GM18868 (cell line): Measurements from ENCODE around the gene BOK.

Experiments
- ATAC-seq: cut with Tn5 transposase; IDR thresholded peaks from one replicate; pipeline ENCODE4 v1.9.1; 2021; ENCODE audit warnings: mild to moderate bottlenecking, moderate library complexity; ENCODE audit not compliant: unreplicated experiment

BOK gene

DNA sequence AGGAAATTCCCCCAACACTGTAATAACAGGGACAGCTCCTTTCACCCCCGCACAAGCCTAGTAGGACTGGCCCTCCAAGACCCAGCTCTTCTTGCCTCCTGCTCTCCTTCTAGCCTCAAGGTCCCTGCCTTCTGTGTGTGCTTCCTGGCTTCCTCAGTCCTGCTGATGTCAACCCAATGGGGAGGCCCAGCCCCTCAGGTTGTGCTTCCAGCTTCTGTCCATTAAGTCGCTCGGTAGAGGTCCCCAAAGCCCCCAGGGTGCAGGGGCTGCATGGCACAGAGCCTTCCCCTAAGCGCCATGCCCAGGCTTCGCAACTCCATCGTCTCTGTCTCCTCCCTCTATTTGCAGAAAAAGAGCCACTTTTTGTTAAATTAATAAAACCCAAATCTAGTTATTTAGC lies 39.0 kb downstream of the BOK start:
- no peak for ATAC-seq

DNA sequence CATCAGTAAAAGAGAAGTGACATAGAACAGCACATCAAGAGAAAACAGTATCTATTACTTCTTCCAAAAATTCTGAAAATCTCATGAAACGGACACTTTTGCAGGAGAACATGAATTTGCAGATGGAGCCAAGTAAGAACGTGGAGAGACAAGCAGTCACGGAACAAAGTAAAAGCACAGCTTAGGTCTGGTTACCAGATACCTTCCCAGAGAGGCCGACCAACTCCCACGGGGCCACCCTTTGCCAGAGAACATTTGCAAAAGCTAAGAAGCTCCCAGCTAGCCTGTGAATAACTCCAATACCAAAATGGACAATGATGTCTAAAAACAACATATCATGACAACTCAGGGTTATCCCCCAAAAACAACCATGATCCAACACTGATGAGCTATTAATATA lies 39.5 kb downstream of the BOK start:
- no peak for ATAC-seq

DNA sequence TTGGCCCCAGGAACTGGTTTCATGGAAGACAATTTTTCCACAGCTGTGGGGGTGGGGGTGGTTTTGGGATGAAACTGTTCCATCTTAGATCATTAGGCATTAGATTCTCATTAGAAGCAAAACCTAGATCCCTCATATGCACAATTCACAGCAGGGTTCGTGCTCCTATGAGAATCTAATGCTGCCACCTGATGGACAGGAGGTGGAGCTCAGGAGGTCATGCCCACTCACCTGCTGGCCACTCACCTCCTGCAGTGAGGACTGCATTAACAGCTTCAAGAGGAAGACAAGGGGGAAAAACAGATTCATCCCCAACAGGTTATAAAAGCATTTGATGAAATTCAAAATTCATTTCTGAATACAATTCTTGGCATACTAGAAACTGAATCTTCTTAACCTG lies 39.9 kb downstream of the BOK start:
- ATAC-seq, result no peak

DNA sequence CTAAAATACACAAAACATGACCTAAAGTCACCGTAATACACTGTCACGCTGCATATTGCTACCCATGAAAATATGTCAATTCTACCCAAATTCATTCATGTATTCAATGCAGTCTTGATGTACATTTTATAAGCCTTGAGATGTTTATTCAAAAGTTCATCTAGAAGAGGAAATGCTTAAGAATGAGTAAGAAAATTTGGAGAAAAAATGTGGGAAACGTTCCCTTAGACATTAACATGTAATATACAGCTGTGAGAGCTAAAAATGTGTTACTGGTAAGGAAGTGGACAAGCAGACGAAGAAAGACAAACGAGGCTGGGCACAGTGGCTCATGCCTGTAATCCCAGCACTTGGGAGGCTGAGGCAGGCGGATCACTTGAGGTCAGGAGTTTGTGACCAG lies 41.1 kb downstream of the BOK start:
- no peak for ATAC-seq

DNA sequence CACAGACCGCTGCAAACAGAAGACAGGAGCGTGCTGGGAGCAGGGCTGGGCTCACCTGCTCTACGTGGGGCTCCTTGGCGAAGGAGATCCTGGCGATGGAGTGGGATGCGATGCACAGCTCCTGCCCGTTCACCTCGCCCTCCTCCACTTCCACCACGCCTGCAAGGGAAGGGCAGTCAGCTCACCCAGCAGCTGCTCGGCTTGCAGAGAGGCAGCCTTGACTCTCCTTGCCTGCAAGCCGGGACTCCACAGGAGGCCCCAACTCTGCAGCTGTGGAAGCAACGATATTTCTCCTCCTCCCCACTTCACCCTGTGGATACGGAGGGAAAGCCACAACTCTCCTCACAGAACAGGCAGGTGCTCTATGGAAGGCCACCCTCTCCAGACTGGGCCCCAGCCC lies 43.3 kb downstream of the BOK start:
- no peak for ATAC-seq

DNA sequence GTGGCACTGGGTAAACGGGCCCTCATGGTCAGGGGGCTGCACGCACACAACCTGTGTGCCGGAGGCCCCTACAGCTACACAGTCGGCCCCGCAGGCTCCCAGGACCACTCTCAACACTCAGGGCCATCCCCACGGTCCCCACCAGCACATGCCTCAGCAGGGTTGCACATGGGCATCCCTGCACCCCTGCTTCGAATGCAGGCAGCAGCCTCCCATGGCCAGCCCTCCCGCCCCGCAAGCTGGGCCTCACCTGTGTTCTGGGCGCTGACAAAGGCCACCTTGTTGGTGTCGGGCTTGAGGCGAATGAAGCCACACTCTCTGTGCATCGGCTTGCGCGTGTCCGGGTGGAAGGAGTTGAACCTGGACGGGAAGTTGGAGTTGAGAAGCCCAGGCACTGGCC lies 44.2 kb downstream of the BOK start:
- no peak for ATAC-seq

DNA sequence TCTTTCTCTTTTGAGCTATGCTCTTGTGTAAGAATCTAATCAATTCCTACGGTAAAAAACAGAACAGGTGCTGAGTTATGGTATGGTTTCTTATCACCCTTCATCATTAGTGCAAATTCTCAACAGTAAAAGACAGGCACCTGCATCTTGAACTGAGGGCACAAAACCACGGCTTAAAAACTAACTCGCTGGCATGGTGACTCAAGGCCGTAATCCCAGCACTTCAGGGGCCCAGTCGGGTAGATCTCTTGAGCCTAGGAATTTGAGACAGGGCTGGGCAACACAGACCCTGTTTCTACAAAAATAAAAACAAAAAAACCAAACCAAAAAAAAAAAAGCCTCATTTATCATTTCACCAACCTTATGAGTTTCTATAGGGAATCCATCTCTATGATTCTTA lies 45.1 kb downstream of the BOK start:
- ATAC-seq, result no peak

DNA sequence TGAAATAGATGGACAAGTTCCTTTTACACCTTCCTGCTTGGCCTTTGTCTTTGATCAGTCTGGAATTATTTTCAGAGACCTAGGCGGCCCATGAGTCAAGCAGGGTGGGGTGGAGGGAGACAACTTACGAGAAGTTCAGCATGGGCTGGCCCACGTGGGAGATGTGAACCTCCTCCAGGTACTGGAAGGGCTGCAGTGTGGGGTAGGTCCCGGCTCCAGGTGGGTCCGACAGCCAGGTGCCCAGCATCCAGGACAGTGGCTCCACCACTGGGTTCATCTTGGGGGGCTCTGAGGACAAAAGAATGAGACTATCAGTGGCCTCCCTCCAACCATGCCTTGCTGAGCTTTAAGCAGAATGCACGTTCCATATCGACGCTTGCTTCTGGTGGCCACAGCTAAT lies 47.6 kb downstream of the BOK start:
- ATAC-seq, result no peak

DNA sequence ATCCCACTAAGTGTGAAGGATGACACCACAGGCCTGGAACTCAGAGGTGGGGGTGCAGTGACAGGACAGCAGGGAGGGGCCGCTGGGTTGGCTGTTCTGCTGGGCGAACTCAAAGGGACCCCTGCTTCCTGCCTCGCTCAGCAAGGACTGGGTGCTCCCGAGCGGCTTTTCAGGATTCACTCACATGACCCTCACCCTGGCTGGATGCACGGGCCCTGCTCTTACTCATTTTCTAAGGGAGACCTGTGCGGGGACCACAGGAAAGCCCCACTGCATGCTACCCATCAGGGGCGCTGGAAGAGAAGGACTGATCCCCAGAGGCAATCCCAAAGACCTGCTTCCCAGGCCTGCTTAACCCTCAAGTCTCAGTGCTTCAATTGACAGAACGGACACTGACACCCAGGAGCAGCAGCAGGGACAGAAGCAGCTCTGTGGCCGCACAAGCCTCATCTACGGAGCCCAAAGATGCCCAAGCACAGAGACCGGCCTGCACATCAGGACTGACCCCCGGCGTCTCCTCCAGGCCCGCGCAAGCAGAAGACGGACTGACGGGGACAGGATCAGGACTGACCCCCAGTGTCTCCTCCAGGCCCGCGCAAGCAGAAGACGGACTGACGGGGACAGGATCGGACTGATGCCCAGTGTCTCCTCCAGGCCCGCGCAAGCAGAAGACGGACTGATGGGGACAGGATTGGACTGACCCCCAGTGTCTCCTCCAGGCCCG lies 48.8 kb downstream of the BOK start:
- ATAC-seq, result no peak

DNA sequence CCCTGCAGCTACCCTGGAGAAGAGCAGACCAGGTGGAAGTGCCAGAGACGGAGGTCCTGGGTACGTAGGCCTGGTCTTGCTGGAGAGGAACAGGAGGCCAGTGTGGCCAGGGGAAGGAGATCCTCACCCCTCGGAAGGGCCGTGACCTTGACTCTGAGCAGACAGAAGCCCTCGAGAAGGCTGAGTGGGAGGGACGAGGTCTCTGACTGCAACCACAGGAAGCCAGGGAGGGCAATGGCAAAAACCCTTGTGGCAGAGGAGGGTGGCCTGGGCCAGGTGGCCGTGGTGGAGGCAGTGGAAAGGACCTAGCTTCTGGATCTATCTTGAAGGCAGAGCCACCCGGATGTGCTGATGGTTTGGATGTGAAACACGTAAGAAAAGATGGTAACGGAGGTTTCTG lies 50.3 kb downstream of the BOK start:
- ATAC-seq, result no peak

DNA sequence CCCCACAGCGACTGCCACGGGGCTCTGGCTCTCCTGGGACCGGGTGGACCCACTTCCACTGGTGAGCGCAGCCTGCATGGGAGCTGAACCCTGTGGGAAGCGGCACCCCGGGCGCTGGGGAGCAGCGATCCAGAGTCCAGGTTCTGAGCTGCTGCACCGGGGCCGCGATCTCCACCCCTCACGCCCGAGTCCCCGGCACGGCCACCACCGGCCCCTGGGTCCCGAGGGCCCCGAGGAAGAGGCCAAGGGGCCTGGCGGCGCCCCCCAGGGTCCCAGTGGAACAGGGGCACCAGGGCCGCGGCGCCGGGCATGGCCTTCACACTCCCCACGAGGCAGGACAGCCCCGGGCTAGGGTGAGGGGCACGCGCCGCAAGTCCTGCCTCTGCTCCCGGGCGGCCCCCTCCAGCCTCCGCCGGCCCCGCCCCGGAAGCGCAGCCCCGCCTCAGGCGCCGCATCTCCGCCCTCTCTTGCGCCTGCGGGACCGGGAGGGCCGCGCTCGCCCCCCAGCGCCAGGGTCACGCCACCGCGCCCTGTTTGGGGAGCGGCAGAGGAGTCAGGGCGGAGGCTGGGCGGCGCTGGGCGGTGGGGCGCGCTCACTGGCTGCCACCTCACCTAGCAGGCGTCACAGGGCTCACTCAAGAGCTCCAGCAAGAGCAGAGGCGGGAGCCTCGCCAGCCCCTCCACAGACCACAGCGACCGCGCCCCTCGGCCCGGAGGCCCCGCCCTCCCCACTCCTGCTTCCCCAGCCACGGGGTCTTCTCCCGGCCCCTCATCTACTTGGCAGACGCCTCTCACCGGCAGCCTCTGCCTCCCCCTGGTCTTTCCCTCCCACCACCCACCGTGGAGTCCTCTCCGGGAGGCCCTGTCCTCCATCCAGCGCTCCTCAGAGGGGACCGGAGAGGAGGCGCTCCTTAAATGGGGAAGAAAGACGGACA lies 51.6 kb downstream of the BOK start:
- peak; percentile 95 for ATAC-seq

DNA sequence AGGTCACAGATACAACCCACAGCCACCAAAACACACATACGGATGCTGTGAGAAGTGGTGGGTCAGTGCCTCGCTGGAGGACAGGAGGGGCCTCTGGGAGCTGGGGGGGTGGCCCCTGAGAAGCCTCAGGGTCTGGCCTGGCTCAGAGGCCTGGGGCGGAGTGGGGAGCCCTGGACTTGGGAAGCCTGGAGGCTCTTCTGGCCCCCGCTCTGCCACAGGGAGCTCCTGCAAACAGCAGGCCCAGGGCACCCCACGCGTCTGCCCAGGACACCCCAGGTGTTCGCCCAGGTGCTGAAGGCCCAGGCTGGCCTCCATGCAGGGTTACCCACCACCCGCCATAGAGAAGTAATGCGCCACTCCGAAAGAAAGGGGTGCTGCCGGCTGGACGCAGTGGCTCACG lies 52.5 kb downstream of the BOK start:
- ATAC-seq, result no peak

DNA sequence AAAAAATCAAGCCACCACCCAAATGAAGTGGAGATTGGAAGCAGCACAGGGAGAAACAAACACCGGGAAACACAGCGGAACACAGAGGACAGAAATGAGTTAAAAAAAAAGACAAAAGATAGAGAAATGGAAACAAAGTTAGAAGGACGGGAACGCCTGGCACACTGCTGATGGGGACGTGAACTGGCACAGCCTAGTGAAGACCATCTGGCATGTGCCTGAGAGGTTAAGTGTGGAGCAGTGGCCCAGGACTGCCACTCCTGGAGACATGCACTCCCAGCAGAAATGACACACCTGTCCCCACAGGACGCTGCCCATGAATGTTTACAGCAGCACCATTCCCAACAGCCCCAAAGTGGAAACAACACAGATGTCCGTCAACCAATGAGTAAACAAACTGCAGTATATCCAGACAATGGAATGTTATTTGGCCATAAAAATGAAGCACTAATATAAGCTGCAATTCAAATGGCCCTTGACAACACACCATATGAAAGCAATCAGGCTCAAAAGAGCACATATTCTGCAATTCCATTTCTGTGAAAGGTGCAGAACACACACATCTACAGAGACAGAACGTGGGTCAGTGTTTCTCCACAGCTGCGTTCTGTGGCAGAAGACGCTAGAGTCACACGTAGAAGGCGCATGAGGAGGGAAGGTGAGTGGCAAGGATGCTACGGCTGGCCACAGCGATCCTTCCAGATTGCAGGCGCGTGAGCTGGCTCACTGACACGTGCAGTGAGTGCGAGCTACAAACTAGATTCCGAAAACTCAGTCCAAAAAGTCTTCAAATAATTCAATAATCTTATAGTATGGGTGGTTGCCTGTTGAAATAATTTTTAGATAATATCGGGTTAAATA lies 53.8 kb downstream of the BOK start:
- ATAC-seq, result no peak

DNA sequence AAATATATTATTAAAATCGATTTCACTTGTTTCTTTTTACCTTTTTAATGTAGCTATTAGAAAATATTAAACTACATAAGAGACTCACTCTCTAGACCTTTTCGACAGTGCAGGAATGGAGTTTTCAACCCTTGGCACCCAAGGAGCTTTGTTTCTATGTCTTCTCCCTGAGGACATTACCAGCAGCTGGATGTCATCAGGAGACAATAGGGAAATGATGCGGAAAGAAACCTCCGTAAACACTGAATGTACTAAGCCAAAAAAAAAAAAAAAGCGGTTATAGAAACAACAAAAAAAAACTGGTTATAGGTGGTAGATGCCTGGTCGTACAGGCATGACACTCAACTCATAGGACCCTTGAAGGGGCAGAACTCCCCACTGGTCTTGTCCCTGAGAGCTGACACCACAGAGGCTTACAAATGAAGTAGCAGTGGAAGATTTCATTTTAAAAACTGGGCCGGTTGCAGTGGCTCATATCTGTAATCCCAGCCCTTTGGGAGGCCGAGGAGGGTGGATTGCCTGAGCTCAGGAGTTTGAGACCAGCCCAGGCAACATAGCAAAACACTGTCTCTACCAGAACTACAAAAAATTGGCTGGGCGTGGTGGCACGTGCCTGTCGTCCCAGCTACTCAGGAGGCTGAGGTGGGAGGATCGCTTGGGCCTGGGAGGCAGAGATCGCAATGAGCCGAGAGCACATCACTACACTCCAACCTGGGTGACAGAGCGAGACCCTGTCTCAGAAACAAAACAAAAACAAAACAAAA lies 54.7 kb downstream of the BOK start:
- ATAC-seq, result no peak

DNA sequence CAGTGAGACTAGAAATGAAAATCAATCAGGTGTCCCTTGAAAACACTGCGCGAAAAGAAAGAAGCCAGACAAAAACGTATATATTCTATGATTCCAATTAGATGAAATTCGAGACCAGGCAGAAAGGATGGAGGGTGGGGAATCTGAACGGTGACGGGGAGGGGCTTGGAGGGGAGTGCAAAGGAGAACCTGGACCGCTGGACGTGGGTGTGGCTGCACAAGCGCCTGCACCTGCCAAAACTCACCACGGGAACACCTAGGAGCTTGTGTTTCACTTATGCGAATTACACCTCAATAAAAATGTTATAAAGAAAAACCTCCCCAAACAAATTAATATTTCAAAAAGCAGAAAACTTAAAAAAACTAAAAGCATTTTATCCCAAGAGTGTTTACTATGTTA lies 56.5 kb downstream of the BOK start:
- ATAC-seq, result no peak

DNA sequence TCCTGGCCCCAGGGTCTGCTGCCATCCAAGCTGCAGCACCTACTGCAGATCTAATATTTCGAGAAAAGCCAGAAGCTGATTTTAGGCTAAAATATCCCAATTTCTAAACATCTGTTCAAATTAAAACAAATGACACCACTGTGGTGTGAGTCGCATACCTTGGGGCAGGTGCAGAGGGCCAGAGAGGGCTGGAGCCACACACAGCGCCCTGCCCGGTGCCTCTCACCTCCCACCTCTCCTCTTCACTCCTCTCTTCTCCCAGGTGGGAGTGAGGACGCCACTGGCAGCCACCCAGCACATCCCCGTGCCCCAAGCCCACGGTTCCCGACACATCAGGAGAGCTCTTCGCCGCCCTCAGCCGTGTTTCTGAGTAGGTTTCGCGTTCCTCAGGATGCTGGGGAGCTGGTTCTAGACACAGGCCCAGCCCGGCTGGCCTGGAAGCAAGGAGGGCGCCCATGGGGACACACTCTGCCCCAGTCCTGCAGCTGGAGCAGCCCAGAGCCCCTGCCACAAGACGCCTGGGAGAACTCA lies 57.0 kb downstream of the BOK start:
- ATAC-seq, result no peak

DNA sequence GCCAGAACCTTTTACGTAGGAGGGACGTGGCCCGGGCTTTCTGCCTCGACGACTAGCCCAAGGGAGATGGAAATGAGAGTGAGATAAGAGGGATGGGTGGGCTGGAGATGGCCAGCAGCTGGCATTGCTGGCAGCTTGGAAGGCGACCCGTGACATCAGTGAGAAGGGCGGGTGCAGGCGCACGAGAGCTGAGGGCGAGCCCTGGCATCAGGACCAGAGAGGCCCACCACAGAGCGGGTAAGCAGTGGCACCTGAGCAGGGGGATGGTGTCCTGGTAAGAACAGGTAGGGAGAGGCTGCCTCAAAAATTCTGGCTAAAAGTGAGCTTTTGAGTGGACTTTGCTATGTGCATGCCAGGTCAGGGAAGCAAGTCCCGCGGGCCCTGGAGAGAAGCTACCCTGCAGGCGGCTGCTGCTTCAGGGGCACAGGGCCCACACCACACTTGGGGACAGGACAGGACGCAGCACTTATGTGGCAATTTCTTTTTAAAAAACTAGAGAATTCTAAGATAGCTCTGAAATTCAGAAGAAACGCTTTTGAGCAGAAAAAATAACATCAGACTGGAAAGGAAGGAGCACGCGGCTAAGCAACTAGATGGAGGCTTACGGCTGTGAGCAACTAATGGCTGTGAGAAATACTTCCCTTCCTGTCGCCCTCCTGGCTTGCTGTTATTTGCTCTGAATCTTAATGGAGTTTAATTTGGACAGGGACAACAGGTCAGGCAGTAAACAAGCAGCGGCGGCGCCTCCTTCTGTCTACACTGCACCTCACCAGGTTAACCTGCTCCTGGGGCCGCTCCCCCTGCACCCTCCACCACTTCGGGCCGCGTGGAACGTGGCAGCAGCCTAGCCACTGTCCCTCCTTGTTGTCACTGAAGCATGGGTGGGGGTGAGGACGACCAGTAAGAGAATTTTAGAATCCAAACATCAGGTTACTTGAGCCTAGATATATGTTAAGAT lies 57.9 kb downstream of the BOK start:
- ATAC-seq, result no peak

DNA sequence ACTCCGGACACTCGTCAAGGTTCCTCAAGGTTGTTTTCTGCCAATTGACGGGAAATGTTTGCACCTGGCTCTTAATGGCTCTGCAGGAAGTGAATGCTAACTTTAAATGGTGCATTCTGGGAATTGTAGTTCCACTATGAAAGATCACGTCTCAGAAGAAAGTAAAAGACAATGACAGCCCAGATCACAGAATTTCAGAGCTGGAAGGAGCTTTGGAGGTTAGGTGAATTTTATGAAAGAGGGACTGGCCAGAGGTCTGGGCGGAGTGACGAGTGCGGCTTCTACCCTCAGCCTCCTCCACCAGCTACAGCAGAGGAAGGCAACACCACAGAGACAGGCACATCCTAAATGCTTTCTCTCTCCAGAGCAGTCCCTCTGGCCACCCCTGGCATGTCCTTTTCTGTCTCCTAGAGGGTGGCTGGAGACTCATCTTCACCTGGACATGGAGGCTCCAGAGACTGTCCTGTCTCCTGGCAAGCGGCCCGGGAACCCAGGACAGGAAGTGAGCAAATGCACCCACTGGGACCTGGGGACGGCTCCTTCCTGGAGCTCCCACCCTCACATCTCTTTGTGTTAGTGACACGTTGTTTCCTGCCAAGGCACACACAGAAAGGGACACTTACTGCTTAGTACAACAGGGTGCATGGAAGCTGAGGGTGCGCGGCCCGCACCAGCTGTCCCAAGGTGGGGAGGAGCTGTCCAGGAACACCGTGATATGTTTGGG lies 59.0 kb downstream of the BOK start:
- ATAC-seq, result no peak
